DOHH2 (cell line): ENCODE measurements around the gene DOP1A.

Source experiments
- H3F3A ChIP-seq: fragments of 200-600 bp; sonication (generic), shearing (Covaris generic); 2 replicates; pipeline ENCODE4 v1.6.0; 2016; ENCODE audit warnings: antibody characterized with exemption, mild to moderate bottlenecking; ENCODE audit not compliant: control insufficient read depth, insufficient read depth
- H3K27ac ChIP-seq: fragments of 200-600 bp; sonication (generic); 2 replicates; pipeline ENCODE4 v1.5.1; 2014; ENCODE audit warnings: low read depth, mild to moderate bottlenecking, low read length, moderate library complexity
- H3K27me3 ChIP-seq: fragments of 200-600 bp; sonication (generic); 2 replicates; pipeline ENCODE4 v1.6.1; 2014; ENCODE audit warnings: mild to moderate bottlenecking, low read length, mixed read lengths; ENCODE audit not compliant: control insufficient read depth
- H3K36me3 ChIP-seq: fragments of 200-600 bp; sonication (generic); 2 replicates; pipeline ENCODE4 v1.6.1; 2014; ENCODE audit warnings: mild to moderate bottlenecking, low read length, moderate library complexity, mixed read lengths; ENCODE audit not compliant: control insufficient read depth
- H3K4me1 ChIP-seq: fragments of 200-600 bp; sonication (generic); 2 replicates; pipeline ENCODE4 v1.6.1; 2014; ENCODE audit warnings: mild to moderate bottlenecking, low read length, mixed read lengths; ENCODE audit not compliant: control insufficient read depth
- H3K4me2 ChIP-seq: fragments of 200-600 bp; sonication (generic); 2 replicates; pipeline ENCODE4 v1.6.0; 2014; ENCODE audit warnings: mild to moderate bottlenecking, low read length, moderate library complexity
- H3K4me3 ChIP-seq: fragments of 200-600 bp; sonication (generic); 2 replicates; pipeline ENCODE4 v1.5.1; 2014; ENCODE audit warnings: mild to moderate bottlenecking, low read length, mixed read lengths
- H3K79me2 ChIP-seq: fragments of 200-600 bp; sonication (generic); 2 replicates; pipeline ENCODE4 v1.6.1; 2014; ENCODE audit warnings: mild to moderate bottlenecking, low read length, mixed read lengths; ENCODE audit not compliant: control insufficient read depth
- H3K9me2 ChIP-seq: fragments of 200-600 bp; sonication (generic); replicated peaks from 2 replicates; pipeline ENCODE4 v1.6.1; 2014; ENCODE audit warnings: mild to moderate bottlenecking, low read length, mixed read lengths; ENCODE audit not compliant: control insufficient read depth
- H3K9me3 ChIP-seq: fragments of 200-600 bp; sonication (generic); 2 replicates; pipeline ENCODE4 v1.6.1; 2014; ENCODE audit warnings: antibody characterized with exemption, low read length, mixed read lengths; ENCODE audit not compliant: control insufficient read depth, insufficient read depth
- H4K20me1 ChIP-seq: fragments of 200-600 bp; sonication (generic); 2 replicates; pipeline ENCODE4 v1.6.0; 2014; ENCODE audit warnings: low read depth, mild to moderate bottlenecking, antibody characterized with exemption, low read length, moderate library complexity; ENCODE audit not compliant: control insufficient read depth, insufficient read depth
- EZH2phosphoT487 ChIP-seq: fragments of 200-600 bp; sonication (generic); IDR thresholded peaks from 2 replicates; pipeline ENCODE4 v1.6.1; 2017; ENCODE audit warnings: borderline replicate concordance, mild to moderate bottlenecking, antibody characterized with exemption, low read length, moderate library complexity, mixed read lengths
- TF ChIP-seq, protein P1 (sequence below): fragments of 200-600 bp; sonication (generic); IDR thresholded peaks from one replicate; pipeline ENCODE4 v1.5.1; 2014; ENCODE audit warnings: antibody characterized with exemption, mild to moderate bottlenecking, low read depth, low read length; ENCODE audit not compliant: poor library complexity, severe bottlenecking

The DOP1A gene

GRCh38 chr6:83138758-83139157 is 71.3 kb downstream of the DOP1A start:
- Histone ChIP-seq H3K9me2 (no peaks in the 10 kb centered on the region), H3K27ac (no peak overlapping the region), H3K4me3 (no peak overlapping the region), H3F3A (no peaks in the 10 kb centered on the region), H3K79me2 (no peaks in the 10 kb centered on the region), H3K27me3 (no peaks in the 10 kb centered on the region), H3K9me3 (no peaks in the 10 kb centered on the region), H3K4me1 (no peaks in the 10 kb centered on the region), H3K36me3 (peaks cover 75% of the 10 kb centered on the region), H4K20me1 (no peaks in the 10 kb centered on the region), H3K4me2 (no peak overlapping the region)
- no peak for TF ChIP-seq EZH2phosphoT487
- TF ChIP-seq, protein P1, sequence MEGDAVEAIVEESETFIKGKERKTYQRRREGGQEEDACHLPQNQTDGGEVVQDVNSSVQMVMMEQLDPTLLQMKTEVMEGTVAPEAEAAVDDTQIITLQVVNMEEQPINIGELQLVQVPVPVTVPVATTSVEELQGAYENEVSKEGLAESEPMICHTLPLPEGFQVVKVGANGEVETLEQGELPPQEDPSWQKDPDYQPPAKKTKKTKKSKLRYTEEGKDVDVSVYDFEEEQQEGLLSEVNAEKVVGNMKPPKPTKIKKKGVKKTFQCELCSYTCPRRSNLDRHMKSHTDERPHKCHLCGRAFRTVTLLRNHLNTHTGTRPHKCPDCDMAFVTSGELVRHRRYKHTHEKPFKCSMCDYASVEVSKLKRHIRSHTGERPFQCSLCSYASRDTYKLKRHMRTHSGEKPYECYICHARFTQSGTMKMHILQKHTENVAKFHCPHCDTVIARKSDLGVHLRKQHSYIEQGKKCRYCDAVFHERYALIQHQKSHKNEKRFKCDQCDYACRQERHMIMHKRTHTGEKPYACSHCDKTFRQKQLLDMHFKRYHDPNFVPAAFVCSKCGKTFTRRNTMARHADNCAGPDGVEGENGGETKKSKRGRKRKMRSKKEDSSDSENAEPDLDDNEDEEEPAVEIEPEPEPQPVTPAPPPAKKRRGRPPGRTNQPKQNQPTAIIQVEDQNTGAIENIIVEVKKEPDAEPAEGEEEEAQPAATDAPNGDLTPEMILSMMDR: no peak

DNA sequence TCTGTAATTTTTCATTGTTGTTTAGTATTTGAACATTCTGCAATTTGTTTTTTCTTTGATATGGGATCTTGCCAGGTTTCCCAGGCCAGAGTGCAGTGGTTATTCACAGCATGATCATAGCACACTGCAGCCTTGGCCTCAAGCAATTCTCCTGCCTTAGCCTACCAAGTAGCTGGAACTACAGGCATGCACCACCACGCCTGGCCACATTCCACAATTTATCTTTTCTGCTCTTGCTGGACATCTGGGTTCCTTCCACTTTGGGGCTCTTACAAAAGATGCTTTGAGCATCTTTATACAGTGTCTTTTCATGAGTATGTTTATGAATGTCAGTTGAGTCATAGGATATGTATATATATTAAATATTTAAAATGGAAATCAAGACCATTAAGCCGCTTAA is 83.6 kb downstream of the DOP1A start:
- H4K20me1 ChIP-seq: no peaks in the 10 kb centered on the region
- H3K27ac ChIP-seq: no peak overlapping the region
- no peaks in the 10 kb centered on the region for H3F3A ChIP-seq
- H3K4me3 ChIP-seq: no peak overlapping the region
- H3K4me2 ChIP-seq: no peak overlapping the region
- H3K9me2 ChIP-seq: no peaks in the 10 kb centered on the region
- no peaks in the 10 kb centered on the region for H3K9me3 ChIP-seq
- no peaks in the 10 kb centered on the region for H3K4me1 ChIP-seq
- H3K36me3 ChIP-seq: peaks cover 44% of the 10 kb centered on the region
- no peaks in the 10 kb centered on the region for H3K27me3 ChIP-seq
- H3K79me2 ChIP-seq: no peaks in the 10 kb centered on the region
- TF ChIP-seq, protein P1: no peak
- no peak for TF ChIP-seq EZH2phosphoT487

- Histone ChIP-seq H3K27me3 (no peaks in the 10 kb centered on the region), H4K20me1 (no peaks in the 10 kb centered on the region), H3K79me2 (no peaks in the 10 kb centered on the region), H3K9me3 (no peaks in the 10 kb centered on the region), H3K36me3 (peaks cover 53% of the 10 kb centered on the region), H3K27ac (no peak overlapping the region), H3K4me1 (no peaks in the 10 kb centered on the region), H3K4me2 (no peak overlapping the region), H3F3A (no peaks in the 10 kb centered on the region), H3K4me3 (no peak overlapping the region), H3K9me2 (no peaks in the 10 kb centered on the region)
- TF ChIP-seq EZH2phosphoT487: no peak
- TF ChIP-seq, protein P1: no peak
Measured at GRCh38 chr6:83152913-83153312, 85.4 kb downstream of the DOP1A start.
